Esophagus (tissue), 2 donors: ENCODE measurements around the gene ARID5B. TPM values are rescaled to one million over a fixed set of nuclear protein-coding genes. Genes with fewer than 3 reads are reported as not detected.

Experiments
- H3K27ac ChIP-seq, 2 donors: one replicate each; pipeline ENCODE4 v1.5.1; 2013; ENCODE audit warnings: low read depth in 2 of 2, mild to moderate bottlenecking in 2 of 2, inconsistent platforms in 1 of 2, low read length in 1 of 2, moderate library complexity in 1 of 2
- H3K27me3 ChIP-seq, 2 donors: one replicate each; pipeline ENCODE4 v1.6.1; 2013; ENCODE audit warnings: low read length in 2 of 2, control low read depth in 1 of 2, mild to moderate bottlenecking in 1 of 2; ENCODE audit not compliant: insufficient read depth in 2 of 2, control insufficient read depth in 1 of 2
- H3K36me3 ChIP-seq, 2 donors: one replicate each; pipeline ENCODE4 v1.6.1; 2013; ENCODE audit warnings: low read length in 1 of 2; ENCODE audit not compliant: control insufficient read depth in 2 of 2, insufficient read depth in 2 of 2
- H3K4me1 ChIP-seq, 2 donors: one replicate each; pipeline ENCODE4 v1.6.1; 2013; ENCODE audit warnings: low read length in 1 of 2; ENCODE audit not compliant: control insufficient read depth in 2 of 2, insufficient read depth in 2 of 2
- H3K4me3 ChIP-seq, 2 donors: one replicate each; pipeline ENCODE4 v1.5.1; 2013; ENCODE audit warnings: low read length in 2 of 2, mild to moderate bottlenecking in 2 of 2, low read depth in 1 of 2, moderate library complexity in 1 of 2
- H3K9me3 ChIP-seq, 2 donors: one replicate each; pipeline ENCODE4 v1.6.1; 2013; ENCODE audit warnings: mild to moderate bottlenecking in 2 of 2, low read depth in 1 of 2, low read length in 1 of 2, moderate library complexity in 1 of 2; ENCODE audit not compliant: control insufficient read depth in 2 of 2, insufficient read depth in 1 of 2
- WGBS, 2 donors: extraction: QIAGEN DNeasy Blood & Tissue Kit; methylation state at CpG; one replicate each; pipeline ENCODE4 v1.1.7; 2013; 5-methylcytosine and 5-hydroxymethylcytosine counted together
- polyA plus RNA-seq, 2 donors: library from polyadenylated mRNA; stranded (reverse); fragments of 200-250 nt; gene quantifications; one replicate each; pipeline ENCODE4 v1.2.3, GENCODE V29; 2013
- donor health status: healthy with polysubstance abuse.
- donor health status: Bipolar disorder and iron deficiency.

Gene ARID5B, protein sequence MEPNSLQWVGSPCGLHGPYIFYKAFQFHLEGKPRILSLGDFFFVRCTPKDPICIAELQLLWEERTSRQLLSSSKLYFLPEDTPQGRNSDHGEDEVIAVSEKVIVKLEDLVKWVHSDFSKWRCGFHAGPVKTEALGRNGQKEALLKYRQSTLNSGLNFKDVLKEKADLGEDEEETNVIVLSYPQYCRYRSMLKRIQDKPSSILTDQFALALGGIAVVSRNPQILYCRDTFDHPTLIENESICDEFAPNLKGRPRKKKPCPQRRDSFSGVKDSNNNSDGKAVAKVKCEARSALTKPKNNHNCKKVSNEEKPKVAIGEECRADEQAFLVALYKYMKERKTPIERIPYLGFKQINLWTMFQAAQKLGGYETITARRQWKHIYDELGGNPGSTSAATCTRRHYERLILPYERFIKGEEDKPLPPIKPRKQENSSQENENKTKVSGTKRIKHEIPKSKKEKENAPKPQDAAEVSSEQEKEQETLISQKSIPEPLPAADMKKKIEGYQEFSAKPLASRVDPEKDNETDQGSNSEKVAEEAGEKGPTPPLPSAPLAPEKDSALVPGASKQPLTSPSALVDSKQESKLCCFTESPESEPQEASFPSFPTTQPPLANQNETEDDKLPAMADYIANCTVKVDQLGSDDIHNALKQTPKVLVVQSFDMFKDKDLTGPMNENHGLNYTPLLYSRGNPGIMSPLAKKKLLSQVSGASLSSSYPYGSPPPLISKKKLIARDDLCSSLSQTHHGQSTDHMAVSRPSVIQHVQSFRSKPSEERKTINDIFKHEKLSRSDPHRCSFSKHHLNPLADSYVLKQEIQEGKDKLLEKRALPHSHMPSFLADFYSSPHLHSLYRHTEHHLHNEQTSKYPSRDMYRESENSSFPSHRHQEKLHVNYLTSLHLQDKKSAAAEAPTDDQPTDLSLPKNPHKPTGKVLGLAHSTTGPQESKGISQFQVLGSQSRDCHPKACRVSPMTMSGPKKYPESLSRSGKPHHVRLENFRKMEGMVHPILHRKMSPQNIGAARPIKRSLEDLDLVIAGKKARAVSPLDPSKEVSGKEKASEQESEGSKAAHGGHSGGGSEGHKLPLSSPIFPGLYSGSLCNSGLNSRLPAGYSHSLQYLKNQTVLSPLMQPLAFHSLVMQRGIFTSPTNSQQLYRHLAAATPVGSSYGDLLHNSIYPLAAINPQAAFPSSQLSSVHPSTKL
- 1 to 10 TPM; 6.7 to 7.7 TPM for polyA plus RNA-seq

DNA sequence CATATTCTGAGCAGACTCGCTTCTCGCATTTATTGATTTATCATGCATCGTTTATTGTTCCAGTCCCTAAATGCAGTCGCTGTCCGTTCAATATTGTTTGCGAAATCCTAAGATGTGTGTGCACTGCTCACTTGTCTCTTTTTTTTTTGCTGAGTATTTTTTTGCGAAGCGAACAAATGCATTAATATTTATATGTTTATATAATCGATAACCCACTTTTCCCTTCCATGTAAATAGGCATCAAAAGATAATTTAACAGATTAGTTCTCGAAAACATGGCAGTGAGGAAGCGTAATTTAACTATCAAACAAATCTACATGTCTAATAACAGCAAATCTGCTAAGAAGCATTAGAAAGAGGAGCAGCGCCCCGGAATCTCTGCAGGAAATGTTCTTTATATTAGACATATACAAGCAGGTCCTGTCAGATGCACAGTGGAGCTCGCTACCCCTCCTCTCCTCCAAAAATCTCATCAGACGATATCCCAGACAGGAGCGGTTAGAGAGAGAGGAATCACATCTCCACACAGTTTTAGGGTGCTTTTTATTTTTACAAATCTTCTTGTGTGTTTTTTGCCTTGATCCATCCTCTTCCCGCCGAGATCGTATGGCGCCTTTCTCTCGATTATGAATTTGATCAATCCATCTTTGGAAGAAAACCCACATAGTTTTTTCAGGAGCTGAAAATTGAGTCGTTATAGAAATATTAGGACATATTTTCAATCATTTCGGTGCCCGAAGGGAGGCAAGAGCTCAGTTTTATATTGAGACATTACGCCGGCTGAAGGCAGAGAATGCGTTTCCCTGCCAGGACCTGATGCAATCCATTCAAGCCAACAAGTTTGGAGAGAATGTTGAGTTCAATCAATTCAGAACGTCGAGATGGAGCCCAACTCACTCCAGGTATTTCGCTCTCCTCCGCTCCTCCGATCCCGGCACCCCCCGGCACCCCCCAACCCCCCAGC lies at the start of gene ARID5B:
Gene ARID5B, plus strand, starts transcription at position 871 of the 964 bp plus-strand sequence. Its CDS starts 11 bp downstream, at position 882.
- Histone ChIP-seq H3K27me3 (no peaks in the 10 kb centered on the region), H3K4me1 (peaks cover 3 to 5% of the 10 kb centered on the region in 2 donors), H3K27ac (peak within 1 kb of the TSS; percentile 95 to 98), H3K9me3 (no peaks in the 10 kb centered on the region), H3K4me3 (peak within 1 kb of the TSS; percentile 65), H3K36me3 (no peaks in the 10 kb centered on the region)
- 0 to 1% methylated on average over 34 of the region's 34 CpGs for WGBS, 2 donors

- no peaks in the 10 kb centered on the region for H3K27me3 ChIP-seq
- 90 to 92% methylated on average over 2 of the region's 2 CpGs for WGBS, 2 donors
- H3K27ac ChIP-seq: no peak overlapping the region
- H3K9me3 ChIP-seq: no peaks in the 10 kb centered on the region
- no peak overlapping the region for H3K4me3 ChIP-seq
- H3K36me3 ChIP-seq: no peaks in the 10 kb centered on the region
- no peaks in the 10 kb centered on the region for H3K4me1 ChIP-seq
Observed at GRCh38 chr10:61852261-61852660, 49.2 kb upstream of the ARID5B start.

DNA sequence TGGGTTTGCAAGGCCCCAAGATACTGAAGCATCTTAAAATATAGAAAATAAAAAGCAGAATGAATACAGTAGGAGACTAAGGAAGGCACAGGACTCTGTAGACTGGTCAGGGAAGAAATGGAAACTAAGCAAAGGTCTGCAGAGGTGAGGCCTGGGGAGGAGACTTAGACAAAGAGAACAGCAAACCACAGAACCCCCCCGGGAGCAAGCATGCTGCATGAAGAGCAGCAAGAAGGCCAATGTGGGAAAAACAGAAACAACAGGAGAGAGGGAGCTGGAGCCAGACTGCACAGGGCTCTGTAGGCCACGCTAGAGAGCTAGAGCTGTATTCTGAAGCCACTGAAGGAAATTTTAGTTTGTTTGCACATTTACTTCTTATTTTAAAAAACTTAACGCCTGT lies 45.7 kb upstream of the ARID5B start:
- H3K4me1 ChIP-seq: no peaks in the 10 kb centered on the region
- H3K9me3 ChIP-seq: no peaks in the 10 kb centered on the region
- no peaks in the 10 kb centered on the region for H3K27me3 ChIP-seq
- no peak overlapping the region for H3K27ac ChIP-seq
- no peak overlapping the region for H3K4me3 ChIP-seq
- WGBS, 2 donors: 95 to 97% methylated on average over 3 of the region's 3 CpGs
- no peaks in the 10 kb centered on the region for H3K36me3 ChIP-seq

- Histone ChIP-seq H3K9me3 (no peaks in the 10 kb centered on the region), H3K4me3 (no peak overlapping the region), H3K27ac (no peak overlapping the region), H3K36me3 (no peaks in the 10 kb centered on the region), H3K27me3 (no peaks in the 10 kb centered on the region), H3K4me1 (no peaks in the 10 kb centered on the region)
- WGBS, 2 donors: 98 to 99% methylated on average over 2 of the region's 2 CpGs
Observed at GRCh38 chr10:61857746-61858145, 43.8 kb upstream of the ARID5B start.

GRCh38 chr10:61859786-61860185 lies 41.7 kb upstream of the ARID5B start:
- Histone ChIP-seq H3K27ac (no peak overlapping the region), H3K27me3 (no peaks in the 10 kb centered on the region), H3K36me3 (no peaks in the 10 kb centered on the region), H3K4me3 (no peak overlapping the region), H3K9me3 (no peaks in the 10 kb centered on the region), H3K4me1 (no peaks in the 10 kb centered on the region)
- whole genome bisulfite sequencing, 2 donors: 90 to 92% methylated on average over 1 of the region's 1 CpG

- H3K4me1 ChIP-seq: no peaks in the 10 kb centered on the region
- no peaks in the 10 kb centered on the region for H3K9me3 ChIP-seq
- no peaks in the 10 kb centered on the region for H3K27me3 ChIP-seq
- H3K4me3 ChIP-seq: no peak overlapping the region
- H3K27ac ChIP-seq: no peak overlapping the region
- 79 to 84% methylated on average over 8 of the region's 8 CpGs for WGBS, 2 donors
- H3K36me3 ChIP-seq: no peaks in the 10 kb centered on the region
Observed at GRCh38 chr10:61860964-61861758, 40.3 kb upstream of the ARID5B start.

- Histone ChIP-seq H3K27ac (no peak overlapping the region), H3K4me1 (no peaks in the 10 kb centered on the region), H3K9me3 (no peaks in the 10 kb centered on the region), H3K4me3 (no peak overlapping the region), H3K36me3 (no peaks in the 10 kb centered on the region), H3K27me3 (no peaks in the 10 kb centered on the region)
- 83 to 87% methylated on average over 10 of the region's 10 CpGs for WGBS, 2 donors
Observed at GRCh38 chr10:61863981-61864380, 37.5 kb upstream of the ARID5B start.

GRCh38 chr10:61866700-61867368 lies 34.7 kb upstream of the ARID5B start:
- Histone ChIP-seq H3K36me3 (no peaks in the 10 kb centered on the region), H3K27me3 (no peaks in the 10 kb centered on the region), H3K4me3 (peak overlapping the region in 1 of 2 donors; percentile 21), H3K27ac (peak overlapping the region in 1 of 2 donors; percentile 15), H3K4me1 (no peaks in the 10 kb centered on the region), H3K9me3 (no peaks in the 10 kb centered on the region)
- 73 to 84% methylated on average over 3 of the region's 3 CpGs for WGBS, 2 donors
